Fibroblast of pulmonary artery (primary cell): ENCODE data around the gene SYNJ2.

Experiments used
- DNase-seq: peaks from one replicate; pipeline ENCODE4 v3.0.0-alpha.2; 2010; ENCODE audit warnings: low read depth
- H3K4me3 ChIP-seq: replicated peaks from 2 replicates; pipeline ENCODE4 v1.5.1; 2011; ENCODE audit warnings: low read depth, mild to moderate bottlenecking, control low read depth, low read length, moderate library complexity
- CTCF ChIP-seq: IDR thresholded peaks from 2 replicates; pipeline ENCODE4 v1.5.1; 2011; ENCODE audit warnings: mild to moderate bottlenecking, control low read depth, low read length, inconsistent platforms; ENCODE audit errors: missing control alignments

The SYNJ2 gene

DNA sequence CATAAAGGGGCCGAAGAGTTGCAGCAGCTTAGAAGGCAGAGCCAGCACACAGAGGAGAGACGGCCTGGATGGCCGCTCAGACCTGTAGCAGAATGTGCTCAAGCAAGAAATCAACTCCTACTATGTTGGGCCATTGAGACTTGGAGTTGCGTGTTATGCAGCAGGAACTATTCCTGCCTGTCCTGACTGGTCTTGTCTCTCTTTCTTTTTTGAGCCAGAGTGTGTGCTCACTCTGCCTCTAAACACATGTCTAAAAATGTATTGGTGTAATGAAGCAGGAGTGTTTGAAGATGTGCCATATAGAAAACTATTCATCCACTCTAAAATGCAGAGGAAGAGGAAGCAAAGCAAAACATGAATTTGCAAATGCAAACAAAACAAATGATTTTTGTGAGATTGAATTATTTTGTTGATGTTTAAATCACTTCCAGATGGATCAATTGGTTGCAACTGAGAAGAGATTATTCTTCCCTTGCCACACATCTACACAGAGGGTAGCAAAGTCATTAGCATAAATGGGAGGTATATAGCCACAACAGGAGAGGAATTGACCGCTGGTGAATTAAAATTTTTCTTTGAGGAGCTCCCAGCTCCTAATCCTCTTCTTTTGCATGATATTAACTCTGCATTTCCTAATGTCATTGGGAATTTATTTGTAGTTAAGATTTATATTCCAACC lies 20.4 kb upstream of the SYNJ2 start:
- no peak for DNase-seq
- no peak overlapping the region for H3K4me3 ChIP-seq
- TF ChIP-seq CTCF: no peak

DNA sequence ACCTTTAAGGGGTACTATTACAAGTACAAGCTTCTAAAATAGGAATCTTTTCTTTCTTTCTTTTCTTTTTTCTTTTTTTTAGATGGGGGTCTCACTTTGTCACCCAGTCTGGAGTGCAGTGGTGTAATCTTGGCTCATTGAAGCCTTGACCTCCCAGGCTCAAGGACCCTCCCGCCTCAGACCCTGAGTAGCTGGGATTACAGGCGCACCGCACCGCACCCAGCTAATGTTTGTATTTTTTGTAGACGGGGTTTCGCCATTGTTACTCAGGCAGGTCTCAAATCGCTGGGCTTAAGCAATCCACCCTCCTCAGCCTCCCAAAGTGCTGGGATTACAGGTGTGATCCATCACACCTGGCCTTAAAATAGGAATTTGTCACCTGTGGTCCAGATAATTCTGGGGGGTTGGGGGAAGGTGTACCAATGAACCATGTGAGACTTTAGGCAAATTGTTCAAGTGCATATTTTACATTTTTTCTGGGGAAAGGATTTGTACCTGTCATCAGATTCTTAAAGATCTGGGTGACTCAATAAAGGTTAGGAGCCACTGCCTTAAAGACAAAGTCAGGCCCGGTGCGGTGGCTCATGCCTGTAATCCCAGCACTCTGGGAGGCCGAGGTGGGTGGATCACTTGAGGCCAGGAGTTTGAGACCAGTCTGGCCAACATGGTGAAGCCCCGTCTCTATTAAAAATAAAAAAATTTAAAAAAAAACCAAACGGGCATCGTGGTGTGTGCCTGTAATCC lies 19.7 kb upstream of the SYNJ2 start:
- DNase-seq: no peak
- TF ChIP-seq CTCF: no peak

DNA sequence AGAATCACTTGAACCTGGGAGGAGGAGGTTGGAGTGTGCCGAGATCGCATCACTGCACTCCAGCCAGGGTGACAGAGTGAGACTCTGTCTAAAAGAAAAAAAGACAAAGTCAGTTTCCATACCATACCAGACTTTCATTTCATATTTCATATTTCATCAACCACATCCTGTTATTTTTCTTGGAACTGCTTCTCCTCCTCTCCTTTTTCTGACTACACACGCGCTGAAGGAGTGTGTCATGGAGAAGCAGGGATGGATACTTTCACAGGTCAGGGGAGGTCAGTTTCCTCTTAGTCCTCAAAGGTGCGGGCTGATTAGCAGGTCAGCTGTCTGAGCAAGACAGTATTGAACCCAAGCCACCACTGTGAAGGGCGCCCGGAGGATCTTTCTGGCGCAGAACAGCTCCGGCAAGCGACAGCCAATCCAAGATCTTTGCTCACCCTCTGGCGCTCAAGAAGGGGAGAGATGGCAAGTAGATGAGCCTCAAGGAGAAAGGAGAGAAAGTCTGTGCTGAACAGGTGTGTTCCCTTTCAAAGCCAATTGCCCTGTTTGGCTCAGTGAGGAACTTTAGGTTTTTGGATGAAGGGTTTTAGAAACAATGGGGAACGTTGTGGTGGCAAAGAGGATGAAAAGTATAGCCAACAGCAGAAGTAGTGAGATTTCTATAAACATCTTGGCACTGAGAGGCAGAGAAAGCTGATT lies 18.9 kb upstream of the SYNJ2 start:
- TF ChIP-seq CTCF: no peak
- no peak overlapping the region for H3K4me3 ChIP-seq
- DNase-seq: peak; percentile 57

More for the DNA sequence above, 19.7 kb upstream of the SYNJ2 start:
- H3K4me3 ChIP-seq: no peak overlapping the region

GRCh38 chr6:157964100-157964499 lies 17.6 kb upstream of the SYNJ2 start:
- DNase-seq: no peak
- TF ChIP-seq CTCF: no peak

DNA sequence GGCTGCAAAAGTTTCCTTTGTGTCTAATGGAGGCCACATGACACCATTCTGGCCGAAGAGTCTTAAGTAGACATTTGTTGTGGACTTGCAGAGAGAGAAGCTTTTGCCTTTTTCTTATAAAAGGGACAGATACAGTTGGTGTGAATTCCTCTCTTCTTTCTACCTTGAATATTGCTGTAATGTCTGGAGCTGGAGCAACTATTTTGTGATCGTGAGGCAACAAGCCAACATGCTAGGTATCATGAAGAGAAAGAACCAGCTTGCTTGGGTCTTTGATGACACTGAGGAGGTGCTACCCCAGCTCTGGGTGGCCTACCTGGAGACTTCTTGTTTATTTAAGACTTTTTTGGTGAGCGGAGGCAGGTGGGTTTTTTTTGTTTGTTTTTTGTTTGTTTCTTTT lies 16.3 kb upstream of the SYNJ2 start:
- no peak for TF ChIP-seq CTCF

More at GRCh38 chr6:157964100-157964499, 17.6 kb upstream of the SYNJ2 start:
- no peak overlapping the region for H3K4me3 ChIP-seq

DNA sequence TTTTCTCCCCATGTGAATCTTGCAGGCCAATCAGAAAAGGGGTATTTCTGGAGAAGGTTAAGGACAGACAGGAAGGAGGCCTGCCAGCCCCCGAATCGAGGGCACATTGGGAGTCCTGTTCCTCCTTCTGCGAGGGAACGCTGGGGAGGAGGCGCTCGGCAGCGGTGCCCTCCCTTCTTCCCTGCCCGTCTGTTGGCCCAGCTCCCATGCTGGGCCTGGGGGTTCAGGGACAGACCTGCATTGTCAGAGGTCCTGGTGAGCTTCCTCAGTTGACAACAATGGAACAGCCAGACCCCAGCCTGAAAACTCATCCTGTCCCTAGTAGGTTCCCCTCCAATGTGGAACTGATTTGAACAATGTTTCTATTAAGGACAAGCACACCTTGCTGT lies 15.1 kb upstream of the SYNJ2 start:
- no peak for TF ChIP-seq CTCF
- H3K4me3 ChIP-seq: no peak overlapping the region
- no peak for DNase-seq

More for the DNA sequence above, 16.3 kb upstream of the SYNJ2 start:
- H3K4me3 ChIP-seq: no peak overlapping the region
- no peak for DNase-seq
